ENCODE data around the gene KLHL11.

The KLHL11 gene

GRCh38 chr17:41816637-41817320 lies 48.4 kb downstream of the KLHL11 start:
- DNase-seq (ENCODE audit: low read depth), result no peak
- TF ChIP-seq, protein P1, sequence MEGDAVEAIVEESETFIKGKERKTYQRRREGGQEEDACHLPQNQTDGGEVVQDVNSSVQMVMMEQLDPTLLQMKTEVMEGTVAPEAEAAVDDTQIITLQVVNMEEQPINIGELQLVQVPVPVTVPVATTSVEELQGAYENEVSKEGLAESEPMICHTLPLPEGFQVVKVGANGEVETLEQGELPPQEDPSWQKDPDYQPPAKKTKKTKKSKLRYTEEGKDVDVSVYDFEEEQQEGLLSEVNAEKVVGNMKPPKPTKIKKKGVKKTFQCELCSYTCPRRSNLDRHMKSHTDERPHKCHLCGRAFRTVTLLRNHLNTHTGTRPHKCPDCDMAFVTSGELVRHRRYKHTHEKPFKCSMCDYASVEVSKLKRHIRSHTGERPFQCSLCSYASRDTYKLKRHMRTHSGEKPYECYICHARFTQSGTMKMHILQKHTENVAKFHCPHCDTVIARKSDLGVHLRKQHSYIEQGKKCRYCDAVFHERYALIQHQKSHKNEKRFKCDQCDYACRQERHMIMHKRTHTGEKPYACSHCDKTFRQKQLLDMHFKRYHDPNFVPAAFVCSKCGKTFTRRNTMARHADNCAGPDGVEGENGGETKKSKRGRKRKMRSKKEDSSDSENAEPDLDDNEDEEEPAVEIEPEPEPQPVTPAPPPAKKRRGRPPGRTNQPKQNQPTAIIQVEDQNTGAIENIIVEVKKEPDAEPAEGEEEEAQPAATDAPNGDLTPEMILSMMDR (IDR thresholded peaks at IDR 0.05; ENCODE audit: insufficient read depth, low read depth, low read length, missing control alignments), result no peak
- H3K4me3 ChIP-seq (ENCODE audit: low read depth, low read length), result no peak overlapping the region

GRCh38 chr17:41814195-41814594 lies 51.0 kb downstream of the KLHL11 start:
- TF ChIP-seq, protein P1 (IDR thresholded peaks at IDR 0.05; ENCODE audit: insufficient read depth, low read depth, low read length, missing control alignments), result no peak
- H3K4me3 ChIP-seq (ENCODE audit: low read depth, low read length), result no peak overlapping the region
- DNase-seq (ENCODE audit: low read depth), result no peak

- no peak overlapping the region for H3K4me3 ChIP-seq (ENCODE audit: low read depth, low read length)
- TF ChIP-seq, protein P1 (IDR thresholded peaks at IDR 0.05; ENCODE audit: insufficient read depth, low read depth, low read length, missing control alignments), result no peak
- no peak for DNase-seq (ENCODE audit: low read depth)
These were observed 51.5 kb downstream of the KLHL11 start for GRCh38 chr17:41813699-41814124.

- TF ChIP-seq, protein P1 (IDR thresholded peaks at IDR 0.05; ENCODE audit: insufficient read depth, low read depth, low read length, missing control alignments), result no peak
- H3K4me3 ChIP-seq (ENCODE audit: low read depth, low read length), result no peak overlapping the region
- DNase-seq (ENCODE audit: low read depth), result no peak
These were observed 52.0 kb downstream of the KLHL11 start for GRCh38 chr17:41813152-41813680.

DNA sequence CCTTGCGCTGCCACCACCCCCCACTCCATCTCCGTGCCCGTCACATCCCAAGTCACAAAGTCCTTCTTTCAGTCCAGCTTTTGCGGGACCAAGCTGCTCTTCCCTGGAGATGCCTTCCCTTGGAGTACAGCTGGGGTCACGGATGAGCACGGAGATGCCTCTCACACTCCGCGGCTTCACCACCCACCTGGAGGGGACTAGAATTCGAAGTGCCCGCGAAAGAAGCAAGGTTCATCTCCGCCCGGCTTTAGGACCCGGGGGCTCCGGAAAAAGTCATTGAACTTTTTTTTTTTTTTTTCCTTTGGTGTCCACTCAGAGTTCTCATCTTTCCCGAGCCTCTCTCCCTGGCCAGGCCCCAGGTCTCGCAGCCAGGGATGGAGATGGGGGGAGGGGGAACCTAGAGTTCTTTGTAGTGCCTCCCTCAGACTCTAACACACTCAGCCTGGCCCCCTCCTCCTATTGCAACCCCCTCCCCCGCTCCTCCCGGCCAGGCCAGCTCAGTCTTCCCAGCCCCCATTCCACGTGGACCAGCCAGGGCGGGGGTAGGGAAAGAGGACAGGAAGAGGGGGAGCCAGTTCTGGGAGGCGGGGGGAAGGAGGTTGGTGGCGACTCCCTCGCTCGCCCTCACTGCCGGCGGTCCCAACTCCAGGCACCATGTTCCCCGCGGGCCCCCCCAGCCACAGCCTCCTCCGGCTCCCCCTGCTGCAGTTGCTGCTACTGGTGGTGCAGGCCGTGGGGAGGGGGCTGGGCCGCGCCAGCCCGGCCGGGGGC lies 52.7 kb downstream of the KLHL11 start, which contains the start of gene FKBP10:
Gene FKBP10, plus strand, starts transcription at position 624 of the 771 bp plus-strand sequence. Its CDS starts 31 bp downstream, at position 655.
- H3K4me3 ChIP-seq (ENCODE audit: low read depth, low read length), result peak within 1 kb of the TSS; percentile 59
- TF ChIP-seq, protein P1 (IDR thresholded peaks at IDR 0.05; ENCODE audit: insufficient read depth, low read depth, low read length, missing control alignments), result no peak
- peak; percentile 28 for DNase-seq (ENCODE audit: low read depth)

DNA sequence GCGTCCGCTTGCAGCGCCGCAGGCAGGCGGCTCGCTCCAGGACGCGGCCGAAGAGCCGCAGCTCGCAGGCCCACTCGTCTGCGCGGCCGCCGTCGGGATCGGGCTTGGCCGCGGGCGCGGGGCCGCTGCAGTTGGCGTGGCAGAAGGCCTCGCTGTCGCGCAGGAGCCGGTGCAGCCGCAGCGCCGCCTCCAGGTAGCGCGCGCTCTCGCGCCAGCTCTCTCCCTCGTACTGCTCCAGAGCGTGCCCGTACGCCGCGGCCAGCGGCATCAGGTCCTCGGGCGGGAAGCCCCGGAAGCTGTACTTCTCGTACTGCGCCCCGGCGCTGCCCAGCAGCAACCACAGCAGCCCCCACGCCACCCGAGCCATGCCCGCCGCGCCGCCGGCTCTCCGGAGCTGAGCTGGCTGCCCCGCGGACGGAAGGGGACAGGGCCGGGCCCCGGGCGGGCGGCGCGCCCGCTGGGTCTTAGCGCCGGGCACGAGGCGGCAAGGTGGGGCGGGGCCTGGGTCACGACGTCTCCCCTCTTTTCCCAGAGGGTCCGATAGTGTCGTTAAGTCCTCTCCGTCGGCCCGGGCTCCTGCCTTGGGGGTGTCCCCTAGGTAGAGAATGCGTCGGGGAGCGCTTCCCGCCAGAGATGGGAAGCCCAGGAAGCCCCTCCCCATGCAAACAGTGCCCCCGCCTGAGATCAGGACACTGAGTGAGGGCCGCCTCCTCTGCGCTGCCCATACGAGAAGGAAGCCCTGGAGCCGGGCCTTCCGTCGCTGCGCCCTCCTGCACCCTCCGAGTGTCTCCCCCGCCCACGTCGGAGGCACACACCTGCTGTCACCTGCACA lies 53.5 kb downstream of the KLHL11 start, which contains the start of gene P3H4:
Gene P3H4, minus strand, starts transcription at position 401 of the 832 bp plus-strand sequence. Its CDS starts 34 bp downstream, at position 367.
- peak; percentile 72 for DNase-seq (ENCODE audit: low read depth)
- H3K4me3 ChIP-seq (ENCODE audit: low read depth, low read length), result peak within 1 kb of the TSS; percentile 59
- TF ChIP-seq, protein P1 (IDR thresholded peaks at IDR 0.05; ENCODE audit: insufficient read depth, low read depth, low read length, missing control alignments), result peak; percentile 75

Data from GM12865 (cell line).